ENCODE data around the gene RESF1. TPM values are rescaled to one million over a fixed set of nuclear protein-coding genes. Genes with fewer than 3 reads are reported as not detected.

The RESF1 gene
- total RNA-seq (2022): 43.5 and 58.1 TPM in 2 replicates
- Bru-seq, nascent RNA: percentile 95 among the genes with signal in this experiment
- BruChase-seq, experiment 1, labeled RNA remaining after a 6-hour chase: percentile 83 among the genes with signal in this experiment
- percentile 93 among the genes with signal in this experiment for BruChase-seq, experiment 2, labeled RNA remaining after a 2-hour chase
- long read RNA-seq, full-length matches to known transcripts: 5 of 17 reads
- long read RNA-seq, partial matches to known transcripts: 10 of 17 reads
- long read RNA-seq, other reads (novel, unspliced or antisense): 2 of 17 reads

- CTCF ChIA-PET: interaction anchor here (0.6 kb wide), 1 partner anchor 223 kb away, joined by 4 read pairs; no protein-coding TSS in a partner anchor
- BruUV-seq (replicated peaks): no TSS peak
- no peaks in the 10 kb centered on the region for H3K27me3 Mint-ChIP-seq (ENCODE audit: unreplicated experiment)
- TF ChIP-seq CTCF (IDR thresholded peaks at IDR 0.05; ENCODE audit: unreplicated experiment): no peak
- peak within 1 kb of the TSS; percentile 71 for H3K27ac Mint-ChIP-seq (ENCODE audit: unreplicated experiment)
- peak; percentile 91 for DNase-seq
- H3K36me3 Mint-ChIP-seq (ENCODE audit: insufficient read depth, unreplicated experiment): peaks cover 67% of the 10 kb centered on the region
- intact Hi-C loops (cut with micrococcal nuclease; ENCODE audit: unreplicated experiment): no loop called here
- H3K4me3 Mint-ChIP-seq (ENCODE audit: low read depth, unreplicated experiment): peak within 1 kb of the TSS; percentile 78
- H3K9me3 Mint-ChIP-seq (ENCODE audit: low read depth, unreplicated experiment): peaks cover 3% of the 10 kb centered on the region
- peaks cover 26% of the 10 kb centered on the region for H3K4me1 Mint-ChIP-seq (ENCODE audit: low read depth, unreplicated experiment)
These were observed at the start of gene RESF1 for GRCh38 chr12:31959161-31959700. Gene RESF1, plus strand, starts transcription at chr12:31959415. Its CDS starts 21,541 bp downstream, at chr12:31980956.

GRCh38 chr12:31914927-31915326, 44.3 kb upstream of the RESF1 start:
- intact Hi-C loops (cut with micrococcal nuclease; ENCODE audit: unreplicated experiment): no loop called here
- TF ChIP-seq CTCF (IDR thresholded peaks at IDR 0.05; ENCODE audit: unreplicated experiment): no peak

GRCh38 chr12:31915446-31915845, 43.8 kb upstream of the RESF1 start:
- no peak for DNase-seq
- intact Hi-C loops (cut with micrococcal nuclease; ENCODE audit: unreplicated experiment): no loop called here
- CTCF ChIA-PET: no interaction called here
- H3K4me3 Mint-ChIP-seq (ENCODE audit: low read depth, unreplicated experiment): no peak overlapping the region
- H3K27ac Mint-ChIP-seq (ENCODE audit: unreplicated experiment): no peak overlapping the region
- H3K9me3 Mint-ChIP-seq (ENCODE audit: low read depth, unreplicated experiment): peaks cover 3% of the 10 kb centered on the region
- no peaks in the 10 kb centered on the region for H3K4me1 Mint-ChIP-seq (ENCODE audit: low read depth, unreplicated experiment)
- H3K36me3 Mint-ChIP-seq (ENCODE audit: insufficient read depth, unreplicated experiment): no peaks in the 10 kb centered on the region
- no peaks in the 10 kb centered on the region for H3K27me3 Mint-ChIP-seq (ENCODE audit: unreplicated experiment)
- TF ChIP-seq CTCF (IDR thresholded peaks at IDR 0.05; ENCODE audit: unreplicated experiment): no peak
- no TSS peak for BruUV-seq (replicated peaks)

More at GRCh38 chr12:31914927-31915326, 44.3 kb upstream of the RESF1 start:
- Mint-ChIP-seq H3K36me3 (ENCODE audit: insufficient read depth, unreplicated experiment) (no peaks in the 10 kb centered on the region), H3K27ac (ENCODE audit: unreplicated experiment) (no peak overlapping the region), H3K4me1 (ENCODE audit: low read depth, unreplicated experiment) (no peaks in the 10 kb centered on the region), H3K27me3 (ENCODE audit: unreplicated experiment) (no peaks in the 10 kb centered on the region), H3K4me3 (ENCODE audit: low read depth, unreplicated experiment) (no peak overlapping the region), H3K9me3 (ENCODE audit: low read depth, unreplicated experiment) (peaks cover 3% of the 10 kb centered on the region)
- DNase-seq: no peak
- CTCF ChIA-PET: no interaction called here
- no TSS peak for BruUV-seq (replicated peaks)

- no peaks in the 10 kb centered on the region for H3K27me3 Mint-ChIP-seq (ENCODE audit: unreplicated experiment)
- CTCF ChIA-PET: interaction anchor here (0.6 kb wide), 1 partner anchor 836 kb away, joined by 3 read pairs; no protein-coding TSS in a partner anchor
- intact Hi-C loops (cut with micrococcal nuclease; ENCODE audit: unreplicated experiment): no loop called here
- no peaks in the 10 kb centered on the region for H3K36me3 Mint-ChIP-seq (ENCODE audit: insufficient read depth, unreplicated experiment)
- BruUV-seq (replicated peaks): no TSS peak
- no peak overlapping the region for H3K27ac Mint-ChIP-seq (ENCODE audit: unreplicated experiment)
- peak; percentile 16 for DNase-seq
- peaks cover 4% of the 10 kb centered on the region for H3K9me3 Mint-ChIP-seq (ENCODE audit: low read depth, unreplicated experiment)
- no peaks in the 10 kb centered on the region for H3K4me1 Mint-ChIP-seq (ENCODE audit: low read depth, unreplicated experiment)
- no peak for TF ChIP-seq CTCF (IDR thresholded peaks at IDR 0.05; ENCODE audit: unreplicated experiment)
- no peak overlapping the region for H3K4me3 Mint-ChIP-seq (ENCODE audit: low read depth, unreplicated experiment)
These were observed 36.7 kb upstream of the RESF1 start for GRCh38 chr12:31922341-31923062.

Data from Calu3 (cell line).